A549 (cell line): ENCODE results near the gene DMC1. TPM values are rescaled to one million over a fixed set of nuclear protein-coding genes. Genes with fewer than 3 reads are reported as not detected.
A peak's percentile ranks its signal among the peaks of the same experiment; 100 is the strongest.
"Not testable (repeated sequence)": the region's sequence is repeated elsewhere in the genome, so short reads cannot be mapped to it uniquely, and the experiment has no call there.

Experiments used
- ATAC-seq, 2 experiments: fragments of 200-7000 bp in 1 of 2; fragments of >200 bp in 1 of 2; cut with Nextera tagmentation in 1 of 2; cut with Tn5 transposase in 1 of 2; 3 replicates each; pipeline versions ENCODE4 v1.8.0 to v1.9.1; 2018 to 2020; ENCODE audit warnings: mild to moderate bottlenecking in 1 of 2, moderate library complexity in 1 of 2
- CTCF ChIA-PET: fragments of 300-600 bp; sonication (Branson Sonifier 250); formaldehyde crosslinking; extraction: SDS; loops from one replicate; lab custom pipeline; 2021; ENCODE audit warnings: antibody characterized with exemption, inconsistent platforms; lab: Yijun Ruan, JAX
- POLR2A ChIA-PET: fragments of 350-600 bp; formaldehyde crosslinking; extraction: SDS; loops from one replicate; lab custom pipeline; 2021; ENCODE audit warnings: antibody characterized with exemption, inconsistent platforms; lab: Yijun Ruan, JAX
- DNase-seq, 2 experiments: peaks; one replicate each; pipeline versions ENCODE4 v3.0.0 to v3.0.0-alpha.2; 2011 to 2016; ENCODE audit warnings: low read depth in 1 of 2, low spot score in 1 of 2
- FAIRE-seq: peaks from 2 replicates; lab custom pipeline; 2011; peaks lifted over from hg19 to GRCh38; lab: Jason Lieb, UNC
- H3K27ac ChIP-seq, 2 experiments: fragments of >200 bp; sonication (Bioruptor Twin); formaldehyde crosslinking; 3 replicates each; pipeline ENCODE4 v1.5.1; 2016 to 2017
- H3K4me1 ChIP-seq: fragments of >200 bp; sonication (Bioruptor Twin); formaldehyde crosslinking; 3 replicates; pipeline ENCODE4 v1.6.1; 2016
- H3K4me2 ChIP-seq: fragments of >200 bp; sonication (Bioruptor Twin); formaldehyde crosslinking; 3 replicates; pipeline ENCODE4 v1.6.1; 2016
- H3K4me3 ChIP-seq: fragments of >200 bp; sonication (Bioruptor Twin); formaldehyde crosslinking; 3 replicates; pipeline ENCODE4 v1.5.1; 2016
- H3K9me3 ChIP-seq: fragments of >200 bp; sonication (Bioruptor Twin); formaldehyde crosslinking; 3 replicates; pipeline ENCODE4 v1.6.1; 2016
- ATOH8 ChIP-seq: fragments of 250-450 bp; sonication (Bioruptor Pico); IDR thresholded peaks from 2 replicates; pipeline ENCODE4 v1.5.0; 2020; ENCODE audit warnings: low read depth, mild to moderate bottlenecking, moderate library complexity
- CBX8 ChIP-seq: fragments of 200-600 bp; sonication (generic); IDR thresholded peaks from 2 replicates; pipeline ENCODE4 v1.6.1; 2016
- CHD4 ChIP-seq: fragments of 200-600 bp; sonication (generic); IDR thresholded peaks from 2 replicates; pipeline ENCODE4 v1.6.1; 2016; ENCODE audit warnings: antibody characterized with exemption, mild to moderate bottlenecking, borderline replicate concordance
- CTCF ChIP-seq: fragments of >200 bp; sonication (Bioruptor Twin); formaldehyde crosslinking; IDR thresholded peaks from 3 replicates; pipeline ENCODE4 v1.5.1; 2016
- HEYL ChIP-seq: fragments of 250-450 bp; sonication (Bioruptor Pico); IDR thresholded peaks from 2 replicates; pipeline ENCODE4 v1.8.0; 2021; ENCODE audit warnings: mild to moderate bottlenecking, moderate library complexity
- HOXA7 ChIP-seq: fragments of 250-450 bp; sonication (Bioruptor Pico); IDR thresholded peaks from 2 replicates; pipeline ENCODE4 v1.5.0; 2020; ENCODE audit warnings: mild to moderate bottlenecking, moderate library complexity
- JUNB ChIP-seq: fragments of >200 bp; sonication (Bioruptor Twin); formaldehyde crosslinking; IDR thresholded peaks from 2 replicates; pipeline ENCODE4 v1.6.1; 2016
- KDM5A ChIP-seq: fragments of 200-600 bp; sonication (generic); IDR thresholded peaks from 2 replicates; pipeline ENCODE4 v1.6.1; 2016; ENCODE audit warnings: antibody characterized with exemption, mild to moderate bottlenecking
- MYC ChIP-seq: IDR thresholded peaks from 2 replicates; pipeline ENCODE4 v1.6.1; 2012; ENCODE audit warnings: mild to moderate bottlenecking, inconsistent platforms, low read length, improper control_type of control experiment, borderline replicate concordance
- NPAS2 ChIP-seq: fragments of 250-450 bp; sonication (Bioruptor Pico); IDR thresholded peaks from 2 replicates; pipeline ENCODE4 v1.8.0; 2022; ENCODE audit warnings: mild to moderate bottlenecking, moderate library complexity, borderline replicate concordance
- NR3C1 ChIP-seq: fragments of >200 bp; sonication (Bioruptor Twin); formaldehyde crosslinking; IDR thresholded peaks from 3 replicates; pipeline ENCODE4 v1.6.1; 2017
- PBX3 ChIP-seq: IDR thresholded peaks from 2 replicates; pipeline ENCODE4 v1.6.1; 2012
- PHF8 ChIP-seq: fragments of 200-600 bp; sonication (generic); IDR thresholded peaks from 2 replicates; pipeline ENCODE4 v1.6.1; 2016; ENCODE audit warnings: low read depth, mild to moderate bottlenecking, antibody characterized with exemption, moderate library complexity, borderline replicate concordance
- REST ChIP-seq: fragments of 200-600 bp; sonication (generic); IDR thresholded peaks from 2 replicates; pipeline ENCODE4 v1.6.1; 2016; ENCODE audit warnings: antibody characterized with exemption, mild to moderate bottlenecking, moderate library complexity
- RNF2 ChIP-seq: fragments of 200-600 bp; sonication (generic); IDR thresholded peaks from 2 replicates; pipeline ENCODE4 v1.6.1; 2016; ENCODE audit warnings: low read depth, mild to moderate bottlenecking, antibody characterized with exemption, moderate library complexity, borderline replicate concordance
- TFCP2L1 ChIP-seq: fragments of 250-450 bp; sonication (Bioruptor Pico); IDR thresholded peaks from 2 replicates; pipeline ENCODE4 v1.5.0; 2021; ENCODE audit warnings: mild to moderate bottlenecking
- TP53 ChIP-seq: fragments of 250-450 bp; sonication (Bioruptor Pico); IDR thresholded peaks from 2 replicates; pipeline ENCODE4 v1.5.0; 2021; ENCODE audit warnings: mild to moderate bottlenecking, moderate library complexity
- WGBS: methylation state at CpG from one replicate; pipeline ENCODE4 v1.1.6; 2017; ENCODE audit errors: missing lambda C conversion rate; 5-methylcytosine and 5-hydroxymethylcytosine counted together
- polyA plus RNA-seq, 4 experiments: library from polyadenylated mRNA; depleted of rRNA in 3 of 4; stranded (reverse); fragments of >200 nt; fragmentation: RNase III in 1 of 4; extraction: RNeasy Plus Mini Kit Qiagen cat#74134 plus additional on column Dnase treatment in 1 of 4; gene quantifications; 2 replicates in 3 of 4; 3 replicates in 1 of 4; pipeline ENCODE4 v1.2.3, GENCODE V29; 2011 to 2017

The DMC1 gene
- polyA plus RNA-seq, 2 of the 4 experiments (the other 2 are of a cell fraction), result 5.7 to 6.4 TPM

DNA sequence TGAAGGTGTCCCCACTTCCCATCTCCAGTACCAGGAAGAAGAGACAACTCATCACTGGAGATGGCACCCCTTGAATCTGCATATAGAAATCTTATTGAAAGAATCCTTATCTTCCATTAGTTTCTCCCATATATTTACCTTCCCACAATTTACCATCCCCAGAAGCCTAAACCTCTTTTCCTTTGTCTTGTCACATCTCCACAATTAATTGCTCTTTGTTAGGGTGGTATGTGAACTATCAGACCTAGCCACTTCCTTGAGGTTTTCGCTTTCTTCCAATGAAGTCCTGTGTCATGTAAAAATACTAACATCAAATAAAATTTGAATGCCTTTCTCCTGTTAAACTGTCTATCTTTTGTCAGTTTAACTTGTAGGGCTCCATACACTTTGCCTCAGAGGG, 48.3 kb upstream of the DMC1 start:
- no peak for DNase-seq
- no peak for ATAC-seq
- POLR2A ChIA-PET, result no interaction called here
- Histone ChIP-seq H3K4me2 (no peak overlapping the region), H3K9me3 (peaks cover 6% of the 10 kb centered on the region; the same call in 1 of the 3 replicates), H3K4me1 (no peaks in the 10 kb centered on the region; the same call in 2 of the 3 replicates), H3K4me3 (no peak overlapping the region), H3K27ac (no peak overlapping the region)
- CTCF ChIA-PET, result no interaction called here
- no peak for TF ChIP-seq CTCF
- no peak for TF ChIP-seq NPAS2 (CRISPR knock-in tag)
- no peak for TF ChIP-seq TP53 (CRISPR knock-in tag)
- no peak for TF ChIP-seq HEYL (CRISPR knock-in tag)
- TF ChIP-seq CHD4, result no peak
- TF ChIP-seq RNF2, result no peak
- TF ChIP-seq PHF8, result no peak
- no peak for TF ChIP-seq PBX3
- TF ChIP-seq TFCP2L1 (CRISPR knock-in tag), result no peak
- TF ChIP-seq REST, result no peak
- no peak for TF ChIP-seq MYC
- no peak for FAIRE-seq
- WGBS, result 94% methylated on average over 1 of the region's 1 CpG

GRCh38 chr22:38615064-38615405, 45.1 kb upstream of the DMC1 start:
- WGBS, result 79% methylated on average over 9 of the region's 9 CpGs
- H3K4me2 ChIP-seq, DNase-seq, FAIRE-seq, ATAC-seq, POLR2A ChIA-PET, H3K9me3 ChIP-seq, H3K4me3 ChIP-seq, H3K4me1 ChIP-seq, H3K27ac ChIP-seq: not testable (repeated sequence)
- CTCF ChIA-PET, result interaction anchor here (1.5 kb wide), 1 partner anchor 42 kb away, joined by 3 read pairs; no protein-coding TSS in a partner anchor

DNA sequence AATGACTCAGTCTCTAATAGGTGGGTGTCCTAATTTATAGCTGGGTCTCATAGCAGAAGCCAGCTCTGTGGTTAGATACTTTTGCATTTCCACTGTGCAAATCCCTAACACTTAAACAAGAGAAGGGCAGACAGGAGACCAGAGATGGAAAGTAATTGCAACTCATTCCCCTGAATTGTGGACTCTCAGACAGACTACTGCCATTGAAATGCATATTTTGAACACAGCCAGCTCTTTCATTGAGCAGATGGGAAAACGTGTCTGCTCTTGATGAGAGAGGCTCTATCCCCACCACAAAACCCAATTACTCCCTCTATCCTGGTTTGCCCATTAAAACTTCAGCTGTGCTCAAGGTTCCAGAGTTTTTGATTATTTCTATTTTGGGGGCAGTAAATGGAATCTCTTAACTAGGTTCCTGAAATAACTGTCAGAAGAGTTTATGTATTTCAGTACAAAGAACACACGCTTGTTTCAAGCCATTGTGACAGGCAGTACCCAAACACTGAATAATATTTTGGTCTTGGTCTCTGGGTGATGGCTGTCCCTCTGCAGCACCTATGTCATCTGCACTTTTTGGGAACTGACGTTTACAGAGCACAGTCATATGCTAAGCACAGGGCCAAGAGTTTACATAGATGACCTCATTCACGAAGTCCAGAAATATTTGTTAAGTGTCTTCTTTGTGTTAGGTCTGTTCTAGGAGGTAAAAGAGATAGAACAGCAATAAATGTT, 44.5 kb upstream of the DMC1 start:
- no peak for ATAC-seq
- peaks cover 6% of the 10 kb centered on the region; the same call in 1 of the 3 replicates for H3K9me3 ChIP-seq
- H3K4me3 ChIP-seq, result no peak overlapping the region
- H3K4me2 ChIP-seq, result no peak overlapping the region
- ChIA-PET CTCF (interaction anchor here (1.5 kb wide), 1 partner anchor 42 kb away, joined by 3 read pairs; no protein-coding TSS in a partner anchor), POLR2A (no interaction called here)
- no peaks in the 10 kb centered on the region; the same call in 2 of the 3 replicates for H3K4me1 ChIP-seq
- H3K27ac ChIP-seq, result no peak overlapping the region
- no peak for FAIRE-seq
- DNase-seq, result peak in 1 of 2 experiments; percentile 12
- 56% methylated on average over 4 of the region's 4 CpGs for WGBS
- TF ChIP-seq JUNB, result no peak
- TF ChIP-seq HEYL (CRISPR knock-in tag), result no peak
- no peak for TF ChIP-seq RNF2
- TF ChIP-seq TFCP2L1 (CRISPR knock-in tag), result no peak
- no peak for TF ChIP-seq MYC
- no peak for TF ChIP-seq NR3C1
- no peak for TF ChIP-seq CHD4
- TF ChIP-seq PBX3, result no peak
- no peak for TF ChIP-seq CTCF
- TF ChIP-seq KDM5A, result no peak
- no peak for TF ChIP-seq ATOH8
- TF ChIP-seq HOXA7 (CRISPR knock-in tag), result no peak
- TF ChIP-seq CBX8, result no peak
